Jurkat, Clone E6-1 (cell line): ENCODE results near the gene PDSS2.
"Not testable (repeated sequence)": the region's sequence is repeated elsewhere in the genome, so short reads cannot be mapped to it uniquely, and the experiment has no call there.

ENCODE experiments used
- DNase-seq: peaks from one replicate; pipeline ENCODE4 v3.0.0-alpha.2; 2011; ENCODE audit warnings: low read depth, low spot score
- H3K4me3 ChIP-seq: 2 replicates; pipeline ENCODE4 v1.5.1; 2011; ENCODE audit warnings: mild to moderate bottlenecking, low read length, control low read depth, moderate library complexity

PDSS2 gene

DNA sequence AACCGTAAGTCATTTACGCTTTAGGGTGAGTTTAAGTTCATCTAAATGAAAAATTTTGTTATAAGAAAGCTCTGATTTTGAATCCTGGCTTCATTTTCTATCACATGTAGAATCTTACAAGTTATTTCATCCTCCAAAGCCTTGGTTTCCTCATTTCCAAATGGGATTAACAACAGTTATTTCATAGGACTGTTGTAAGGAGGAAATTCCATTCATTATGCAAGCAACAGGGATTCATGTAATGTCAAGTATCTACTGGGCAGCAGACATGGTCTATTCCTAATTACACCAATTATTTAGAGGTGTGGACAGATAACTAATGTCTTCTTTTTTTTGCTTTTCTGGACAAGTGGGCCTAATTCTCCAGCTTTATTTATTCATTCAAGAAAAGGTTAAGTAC lies 154.0 kb downstream of the PDSS2 start:
- H3K4me3 ChIP-seq: no peak overlapping the region
- no peak for DNase-seq

DNA sequence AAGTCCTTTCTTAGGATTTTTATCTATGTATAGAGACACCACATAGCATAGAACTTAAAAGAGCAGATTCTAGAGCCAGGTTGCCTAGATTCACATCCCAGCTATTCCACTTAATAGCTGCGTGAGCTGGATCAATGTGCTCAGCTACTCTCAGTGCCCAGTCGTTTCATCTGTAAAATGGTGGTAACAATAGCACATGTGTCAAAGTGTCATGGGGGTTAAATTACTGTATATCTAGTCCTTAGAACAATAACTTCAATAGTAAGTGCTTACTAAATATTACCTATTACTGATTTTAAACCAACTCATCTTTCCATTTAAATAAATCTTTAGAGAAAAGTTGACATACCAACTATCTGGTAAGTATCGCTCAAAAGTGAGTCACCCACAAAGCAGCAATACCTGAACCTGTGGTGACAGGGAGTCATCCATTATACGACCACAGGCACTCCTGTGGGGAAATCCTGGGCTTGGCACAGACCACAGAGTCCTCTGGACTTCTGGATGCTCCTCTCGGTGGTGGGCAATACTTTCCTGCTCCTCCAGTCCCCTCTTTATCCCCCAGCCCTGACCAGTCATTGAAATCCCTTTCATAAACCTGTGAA lies 154.8 kb downstream of the PDSS2 start:
- DNase-seq: no peak
- no peak overlapping the region for H3K4me3 ChIP-seq

DNA sequence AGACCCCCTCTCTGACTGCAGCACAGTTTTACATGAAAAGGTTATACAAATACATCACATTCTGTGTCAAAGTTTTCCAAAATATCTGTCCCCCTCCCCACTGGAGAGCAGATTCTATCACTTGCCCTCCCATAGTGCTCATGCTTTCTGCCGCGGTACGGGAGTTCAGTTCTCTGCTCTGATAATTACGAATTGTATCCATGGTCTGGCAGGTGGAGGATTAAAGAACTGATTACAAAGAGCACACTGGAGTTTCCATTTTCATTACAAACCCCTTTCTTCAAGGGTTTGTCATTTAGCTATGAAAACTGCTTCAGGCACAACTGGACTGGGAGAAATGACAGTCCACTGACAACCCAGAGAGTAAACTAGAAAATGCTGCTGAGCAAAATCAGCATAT lies 166.0 kb downstream of the PDSS2 start:
- no peak for DNase-seq
- no peak overlapping the region for H3K4me3 ChIP-seq

DNA sequence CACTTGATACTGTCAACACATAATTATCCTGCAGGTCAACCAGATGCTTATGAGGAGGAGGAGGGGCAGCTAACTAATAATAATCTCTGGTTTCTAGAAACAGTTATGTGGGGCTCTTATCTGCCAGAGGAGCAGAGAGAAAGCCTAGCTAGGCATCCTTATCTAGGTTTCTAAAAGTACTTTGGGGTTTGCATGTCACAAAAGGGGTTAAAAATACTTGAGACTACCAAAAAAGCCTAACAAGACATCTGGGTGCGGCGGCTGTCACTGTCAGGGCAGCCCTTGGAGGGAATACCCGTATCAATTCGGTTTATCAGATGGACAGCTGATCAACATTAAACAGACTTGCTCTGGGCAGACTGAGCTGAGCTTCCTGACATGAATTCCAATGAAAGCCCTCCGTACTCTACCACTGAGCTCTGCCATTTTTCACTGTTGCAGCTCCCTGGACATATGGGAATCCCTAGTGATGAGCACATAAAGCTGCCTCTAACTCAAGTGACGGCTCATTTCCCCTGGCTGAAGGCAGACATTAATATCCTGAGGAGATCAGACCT lies 166.6 kb downstream of the PDSS2 start:
- H3K4me3 ChIP-seq: no peak overlapping the region

GRCh38 chr6:107290491-107290890 lies 168.9 kb downstream of the PDSS2 start:
- H3K4me3 ChIP-seq: no peak overlapping the region
- no peak for DNase-seq

More for the DNA sequence above, 166.6 kb downstream of the PDSS2 start:
- DNase-seq: no peak

DNA sequence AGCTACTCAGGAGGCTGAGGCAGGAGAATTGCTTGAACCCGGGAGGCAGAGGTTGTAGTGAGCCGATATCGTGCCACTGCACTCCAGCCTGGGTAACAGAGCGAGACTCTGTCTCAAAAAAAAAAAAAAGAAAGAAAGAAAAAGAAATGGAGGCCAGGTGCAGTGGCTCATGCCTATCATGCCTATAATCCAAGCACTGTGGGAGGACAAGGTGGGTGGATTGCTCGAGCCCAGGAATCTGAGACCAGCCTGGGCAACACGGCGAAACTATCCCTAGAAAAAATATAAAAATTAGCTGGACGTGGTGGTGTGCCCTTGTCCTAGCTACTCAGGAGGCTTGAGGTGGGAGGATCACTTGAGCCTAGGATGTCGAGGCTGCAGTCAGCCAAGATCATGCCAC lies 170.1 kb downstream of the PDSS2 start:
- H3K4me3 ChIP-seq, DNase-seq: not testable (repeated sequence)

DNA sequence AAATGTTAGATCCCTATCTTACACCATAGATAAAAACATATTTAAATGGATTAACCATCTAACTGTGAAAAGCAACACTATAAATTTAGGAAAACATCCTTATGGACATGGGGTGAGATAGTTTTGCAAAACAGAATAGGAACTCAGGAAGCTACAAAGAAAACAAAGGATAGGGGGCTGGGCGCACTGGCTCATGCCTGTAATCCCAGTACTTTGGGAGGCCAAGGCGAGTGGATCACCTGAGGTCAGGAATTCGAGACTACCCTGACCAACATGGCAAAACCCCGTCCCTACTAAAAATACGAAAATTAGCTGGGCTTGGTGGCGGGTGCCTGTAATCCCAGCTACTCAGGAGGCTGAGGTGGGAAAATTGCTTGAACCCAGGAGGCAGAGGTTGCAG lies 173.7 kb downstream of the PDSS2 start:
- DNase-seq, H3K4me3 ChIP-seq: not testable (repeated sequence)

- DNase-seq: no peak
- H3K4me3 ChIP-seq: no peak overlapping the region
Observed at GRCh38 chr6:107284805-107285204, 174.6 kb downstream of the PDSS2 start.

DNA sequence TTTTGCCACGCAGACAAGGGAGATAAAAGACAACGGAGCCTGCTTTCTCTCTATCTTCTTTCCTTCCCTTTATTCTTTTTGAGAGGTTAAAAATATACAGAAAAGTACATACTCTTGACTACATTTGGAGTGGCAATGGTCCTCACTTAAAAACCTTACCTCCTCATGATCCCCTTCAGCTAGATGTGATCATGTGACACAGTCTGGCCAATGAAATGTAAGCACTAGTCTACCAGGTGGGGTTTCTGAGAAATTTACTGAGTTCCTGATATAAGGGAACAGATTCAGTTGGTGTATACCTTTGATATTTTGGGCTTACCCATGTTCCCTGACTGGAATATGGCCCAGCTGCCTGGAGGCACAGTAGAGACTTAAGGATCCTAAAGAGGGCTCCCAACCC lies 178.6 kb downstream of the PDSS2 start:
- DNase-seq: no peak
- no peak overlapping the region for H3K4me3 ChIP-seq

- H3K4me3 ChIP-seq, DNase-seq: not testable (repeated sequence)
Observed at GRCh38 chr6:107280001-107280400, 179.4 kb downstream of the PDSS2 start.

DNA sequence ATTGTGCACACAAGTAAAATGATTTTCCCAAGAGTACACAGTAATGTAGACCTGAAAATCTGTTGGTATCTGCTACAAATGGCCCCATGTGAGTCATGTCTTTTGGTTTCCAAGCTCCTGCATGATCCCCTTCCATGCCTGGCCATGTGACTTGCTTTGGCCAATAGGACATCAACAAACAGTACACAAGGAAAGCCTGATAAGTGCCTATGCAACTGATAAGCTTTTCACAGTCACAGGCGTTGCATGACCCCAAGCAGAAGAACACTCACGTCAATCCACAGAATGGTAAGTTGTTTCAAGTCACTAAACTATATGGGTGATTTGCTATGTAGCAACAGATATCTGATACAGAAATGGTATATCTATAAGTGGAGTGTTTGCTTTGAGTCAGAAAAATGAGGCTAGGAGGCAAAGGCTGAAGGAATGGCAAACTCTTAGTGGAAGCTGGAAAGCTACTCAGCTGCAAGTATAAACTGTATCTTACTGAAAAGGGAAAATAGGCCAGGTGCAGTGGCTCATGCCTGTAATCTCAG lies 184.0 kb downstream of the PDSS2 start:
- no peak for DNase-seq

DNA sequence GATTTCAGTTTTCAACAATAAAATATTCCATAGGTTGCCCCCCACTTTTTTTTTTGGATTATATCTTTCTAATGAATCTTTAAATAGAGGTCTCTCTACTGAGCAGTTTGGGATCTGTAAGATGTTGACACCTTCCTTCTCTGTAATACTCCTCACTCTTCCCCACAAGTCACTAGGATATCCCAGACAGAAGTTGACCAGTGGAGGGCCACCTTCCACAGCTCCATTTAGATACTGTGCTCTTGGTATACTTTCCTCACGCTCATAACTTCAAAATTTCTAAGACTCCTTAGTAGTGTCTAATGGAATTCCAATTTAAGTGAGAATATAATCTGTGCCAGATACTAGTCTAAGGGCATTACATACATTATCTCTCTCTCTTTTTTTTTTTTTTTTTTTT lies 185.1 kb downstream of the PDSS2 start:
- no peak for DNase-seq
- H3K4me3 ChIP-seq: no peak overlapping the region

More for the DNA sequence above, 184.0 kb downstream of the PDSS2 start:
- no peak overlapping the region for H3K4me3 ChIP-seq

DNA sequence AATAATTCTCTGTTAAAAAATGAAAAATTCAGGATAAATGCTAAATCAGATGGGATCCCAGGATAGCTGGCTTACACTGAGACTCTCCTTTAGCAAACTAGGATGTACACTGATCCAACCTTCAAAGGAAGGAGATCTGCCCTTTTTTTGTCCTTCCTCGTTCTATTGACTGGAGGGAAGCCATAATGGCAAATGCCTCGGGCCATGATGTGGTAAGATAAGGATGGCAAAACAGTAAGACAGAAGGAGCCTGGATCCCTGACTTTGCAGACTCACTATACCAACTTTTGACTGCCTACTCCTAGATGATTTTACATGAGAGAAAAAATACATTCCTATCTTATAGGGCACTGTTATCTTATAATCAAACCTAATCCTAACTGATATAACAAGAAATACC lies 187.1 kb downstream of the PDSS2 start:
- no peak overlapping the region for H3K4me3 ChIP-seq
- DNase-seq: no peak

DNA sequence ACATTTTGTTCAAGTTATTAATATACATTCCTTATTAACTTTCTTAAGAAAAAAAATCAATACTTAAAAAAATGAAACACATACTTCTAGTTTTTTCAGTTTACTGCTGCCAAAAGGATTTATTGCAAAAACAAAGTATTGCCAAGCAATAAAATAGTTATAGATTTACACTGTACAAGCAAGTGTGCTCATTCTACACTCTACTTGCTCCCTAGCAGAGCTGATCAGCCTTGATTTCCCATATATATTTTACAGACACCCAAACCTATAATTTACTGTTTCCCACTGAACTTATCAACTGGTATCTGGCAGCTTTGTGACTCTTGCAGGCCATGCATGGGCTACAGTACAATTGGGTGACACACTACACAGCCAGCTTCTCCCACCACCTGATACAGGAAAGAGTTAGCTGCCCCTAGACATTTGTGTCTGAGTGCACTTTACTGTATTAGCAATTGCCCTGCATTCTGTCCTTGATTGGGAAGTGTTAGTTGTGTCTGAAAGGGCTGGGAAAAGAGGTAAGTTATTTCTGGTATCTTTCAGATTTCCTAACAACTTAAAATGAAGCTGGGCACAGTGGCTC lies 188.1 kb downstream of the PDSS2 start:
- DNase-seq: no peak
- no peak overlapping the region for H3K4me3 ChIP-seq

DNA sequence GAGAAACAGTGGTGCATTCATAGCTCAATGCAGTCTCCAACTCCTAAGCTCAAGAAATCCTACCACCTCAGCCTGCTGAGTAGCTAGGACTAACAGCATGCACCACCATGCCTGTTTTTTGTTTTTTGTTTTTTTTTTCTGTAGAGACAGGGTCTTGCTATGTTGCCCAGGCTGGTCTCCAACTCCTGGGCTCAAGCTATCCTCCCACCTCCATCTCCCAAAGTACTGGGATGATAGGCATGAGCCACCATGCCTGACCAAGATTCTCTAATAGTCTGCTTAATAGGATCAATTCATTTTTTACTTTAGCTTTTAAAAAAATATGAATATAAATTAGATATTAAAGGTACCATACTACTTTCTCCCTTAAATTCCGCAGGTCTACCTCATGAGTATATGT lies 191.7 kb downstream of the PDSS2 start:
- H3K4me3 ChIP-seq: no peak overlapping the region
- no peak for DNase-seq

DNA sequence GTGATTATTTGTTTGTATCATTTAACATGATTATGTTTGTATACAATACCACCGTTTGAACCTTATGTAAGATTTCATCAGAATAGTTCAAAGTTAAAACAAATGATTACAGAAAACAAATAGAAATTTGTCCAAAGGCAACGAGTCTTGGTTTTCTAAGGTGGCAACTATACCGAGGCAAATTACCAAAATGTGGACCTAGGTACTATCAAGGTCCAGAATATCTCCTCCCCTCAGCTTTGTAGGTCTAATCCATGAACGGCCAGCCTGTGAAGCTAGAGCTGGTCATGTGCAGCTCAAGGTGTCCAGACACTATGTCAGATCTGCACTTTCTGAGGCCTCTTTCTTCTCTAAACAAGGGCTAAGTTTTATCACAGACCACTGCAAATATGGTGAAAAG lies 192.4 kb downstream of the PDSS2 start:
- no peak for DNase-seq
- H3K4me3 ChIP-seq: no peak overlapping the region

DNA sequence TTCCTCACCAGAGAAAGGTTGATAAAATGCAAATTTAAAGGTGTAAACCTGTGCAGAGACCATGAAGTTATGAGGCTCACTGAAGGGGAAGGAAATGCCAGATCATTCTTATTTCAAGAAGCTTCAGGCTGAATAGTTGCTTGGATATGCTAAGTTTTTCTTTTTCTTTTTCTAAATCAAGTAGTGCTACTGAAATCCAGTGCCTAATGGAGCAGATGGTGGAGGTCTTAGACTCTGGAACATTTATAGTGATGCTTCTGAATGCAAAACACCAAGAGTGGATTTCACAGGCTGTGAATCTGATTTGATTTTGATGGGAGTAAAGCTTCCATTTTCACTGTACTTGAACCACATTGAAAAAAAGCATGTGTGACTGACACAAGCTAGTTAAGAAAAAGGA lies 192.8 kb downstream of the PDSS2 start:
- DNase-seq: no peak
- H3K4me3 ChIP-seq: no peak overlapping the region

GRCh38 chr6:107264357-107264840 lies 195.0 kb downstream of the PDSS2 start:
- no peak for DNase-seq
- H3K4me3 ChIP-seq: no peak overlapping the region

DNA sequence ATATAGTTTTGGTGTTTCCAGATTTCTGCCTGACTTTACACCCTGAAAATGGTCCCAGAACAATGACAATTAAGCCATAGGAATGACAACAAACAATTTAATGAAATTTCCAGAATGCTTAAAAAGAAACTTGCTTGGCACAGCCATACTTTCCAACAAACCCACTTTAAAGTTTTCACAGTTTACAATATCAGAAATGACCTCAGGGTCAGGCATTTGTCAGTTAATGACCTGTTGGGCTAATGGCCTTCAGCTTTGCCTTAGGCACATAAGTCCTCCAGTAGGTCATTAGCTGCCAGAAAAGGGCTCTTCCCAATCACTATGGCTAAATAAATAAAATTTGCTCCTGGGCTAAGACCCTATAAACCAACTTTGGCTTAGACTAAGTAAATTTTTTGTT lies 199.4 kb downstream of the PDSS2 start:
- no peak for DNase-seq
- H3K4me3 ChIP-seq: no peak overlapping the region

- no peak overlapping the region for H3K4me3 ChIP-seq
- DNase-seq: no peak
Observed at GRCh38 chr6:107248147-107248546, 211.2 kb downstream of the PDSS2 start.
